Astrocyte (in vitro differentiated cells and primary cell): Measurements from ENCODE around the gene KRT28. TPM values are rescaled to one million over a fixed set of nuclear protein-coding genes. Genes with fewer than 3 reads are reported as not detected.

Experiments used
- DNase-seq: peaks from one replicate; pipeline ENCODE4 v3.0.0-alpha.2; 2010; ENCODE audit warnings: low read depth
- FAIRE-seq: peaks from 2 replicates; lab custom pipeline; 2011; peaks lifted over from hg19 to GRCh38; lab: Jason Lieb, UNC
- H2AFZ ChIP-seq: 2 replicates; pipeline ENCODE4 v1.6.0; 2012; ENCODE audit warnings: low read depth, low read length, inconsistent platforms
- H3K27ac ChIP-seq: 2 replicates; pipeline ENCODE4 v1.5.1; 2011; ENCODE audit warnings: low read depth, low read length, inconsistent platforms
- H3K27me3 ChIP-seq: 2 replicates; pipeline ENCODE4 v1.6.0; 2011; ENCODE audit warnings: low read length, inconsistent platforms; ENCODE audit not compliant: insufficient read depth
- H3K36me3 ChIP-seq: 2 replicates; pipeline ENCODE4 v1.5.1; 2011; ENCODE audit warnings: low read length, inconsistent platforms; ENCODE audit not compliant: insufficient read depth
- H3K4me1 ChIP-seq: 2 replicates; pipeline ENCODE4 v1.5.1; 2011; ENCODE audit warnings: low read length, inconsistent platforms; ENCODE audit not compliant: insufficient read depth
- H3K4me2 ChIP-seq: 2 replicates; pipeline ENCODE4 v1.6.0; 2012; ENCODE audit warnings: low read length, inconsistent platforms
- H3K4me3 ChIP-seq: 2 replicates; pipeline ENCODE4 v1.5.1; 2011; ENCODE audit warnings: low read depth, mild to moderate bottlenecking, low read length, inconsistent platforms; ENCODE audit not compliant: insufficient read depth
- H3K79me2 ChIP-seq: 2 replicates; pipeline ENCODE4 v1.6.0; 2012; ENCODE audit warnings: mild to moderate bottlenecking, low read length, inconsistent platforms; ENCODE audit not compliant: insufficient read depth
- H3K9ac ChIP-seq: 2 replicates; pipeline ENCODE4 v1.6.0; 2012; ENCODE audit warnings: mild to moderate bottlenecking, low read length, inconsistent platforms
- H3K9me3 ChIP-seq: 2 replicates; pipeline ENCODE4 v1.5.1; 2012; ENCODE audit warnings: low read depth, mild to moderate bottlenecking, low read length, inconsistent platforms; ENCODE audit not compliant: insufficient read depth
- H4K20me1 ChIP-seq: 2 replicates; pipeline ENCODE4 v1.6.0; 2012; ENCODE audit warnings: low read length, inconsistent platforms; ENCODE audit not compliant: insufficient read depth
- H3K27ac Mint-ChIP-seq: one replicate; pipeline ENCODE4 v1.8.0; 2021; ENCODE audit warnings: mild to moderate bottlenecking, mixed read lengths; ENCODE audit not compliant: unreplicated experiment
- H3K27me3 Mint-ChIP-seq: one replicate; pipeline ENCODE4 v1.8.0; 2021; ENCODE audit warnings: low read depth, mixed read lengths; ENCODE audit not compliant: unreplicated experiment
- H3K36me3 Mint-ChIP-seq: one replicate; pipeline ENCODE4 v1.8.0; 2021; ENCODE audit warnings: low read depth, mixed read lengths; ENCODE audit not compliant: unreplicated experiment
- H3K4me1 Mint-ChIP-seq: one replicate; pipeline ENCODE4 v1.8.0; 2021; ENCODE audit warnings: low read depth, mixed read lengths; ENCODE audit not compliant: unreplicated experiment
- H3K4me3 Mint-ChIP-seq: one replicate; pipeline ENCODE4 v1.8.0; 2021; ENCODE audit warnings: mild to moderate bottlenecking, moderate library complexity, mixed read lengths; ENCODE audit not compliant: unreplicated experiment
- H3K9me3 Mint-ChIP-seq: one replicate; pipeline ENCODE4 v1.8.0; 2021; ENCODE audit warnings: mild to moderate bottlenecking, mixed read lengths; ENCODE audit not compliant: unreplicated experiment
- CTCF ChIP-seq: IDR thresholded peaks from 2 replicates; pipeline ENCODE4 v1.5.1; 2011; ENCODE audit warnings: low read depth, mild to moderate bottlenecking, inconsistent platforms, low read length, moderate library complexity; ENCODE audit not compliant: insufficient read depth
- EZH2 ChIP-seq: IDR thresholded peaks from 2 replicates; pipeline ENCODE4 v1.6.1; 2012; ENCODE audit warnings: mild to moderate bottlenecking, low read length, inconsistent platforms; ENCODE audit not compliant: insufficient read depth
- total RNA-seq: library from RNA; stranded (reverse); gene quantifications from 2 replicates; pipeline ENCODE4 v1.2.1, GENCODE V29; 2021

KRT28 gene
- total RNA-seq, 1 donor from 2014 or later: not detected

DNA sequence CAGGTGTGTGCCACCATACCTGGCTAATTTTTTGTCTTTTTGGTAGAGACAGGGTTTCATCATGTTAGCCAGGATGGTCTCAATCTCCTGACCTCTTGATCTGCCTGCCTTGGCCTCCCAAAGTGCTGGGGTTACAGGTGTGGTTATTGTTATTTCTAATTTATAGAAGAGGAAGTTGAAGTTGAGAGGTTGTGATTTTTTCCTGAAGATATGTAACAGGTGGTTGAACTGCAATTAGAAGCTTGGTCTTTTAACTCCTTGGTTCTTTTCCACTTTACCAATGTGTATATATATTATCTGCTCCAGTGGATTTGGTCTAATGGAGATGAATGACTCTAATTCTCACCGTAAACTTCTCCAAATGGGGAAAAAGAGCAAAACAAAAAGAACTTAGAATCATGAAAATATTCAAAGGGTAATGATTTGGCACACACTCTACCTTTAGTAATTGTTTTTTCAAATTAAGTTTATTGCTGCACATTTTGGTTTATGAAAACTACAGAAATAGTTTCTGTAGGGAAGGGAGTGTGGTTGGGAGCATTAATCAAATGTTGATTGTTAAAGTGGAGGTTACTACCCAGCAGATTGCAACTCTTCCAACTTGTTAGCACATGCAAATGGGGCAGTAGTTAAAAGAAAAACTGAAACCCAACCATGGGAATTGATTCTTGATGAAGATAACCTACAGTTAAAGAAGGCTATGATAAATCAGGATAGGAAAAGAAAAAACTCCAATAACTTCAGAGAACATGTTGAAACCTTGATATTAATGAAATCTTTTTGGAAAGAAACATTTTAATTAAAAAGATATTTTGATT is 24.5 kb upstream of the KRT28 start:
- peaks cover 21% of the 10 kb centered on the region for H3K4me1 Mint-ChIP-seq
- H3K79me2 ChIP-seq: peaks cover 28% of the 10 kb centered on the region
- no peak for FAIRE-seq

GRCh38 chr17:40822132-40822812 is 22.5 kb upstream of the KRT28 start, which contains the start of gene KRT10:
KRT10 (minus strand) TSS chr17:40822614; CDS start chr17:40822585, 29 bp downstream.
- Mint-ChIP-seq H3K36me3 (no peaks in the 10 kb centered on the region), H3K4me1 (peaks cover 15% of the 10 kb centered on the region), H3K27me3 (no peaks in the 10 kb centered on the region), H3K27ac (no peak within 1 kb of the TSS), H3K9me3 (no peaks in the 10 kb centered on the region), H3K4me3 (no peak within 1 kb of the TSS)
- no peaks in the 10 kb centered on the region for H3K27me3 ChIP-seq
- no peak within 1 kb of the TSS for H2AFZ ChIP-seq
- H3K4me2 ChIP-seq: no peak within 1 kb of the TSS
- peaks cover 41% of the 10 kb centered on the region for H3K79me2 ChIP-seq
- TF ChIP-seq EZH2 (no peak), CTCF (no peak)
- H3K4me3 ChIP-seq: no peak within 1 kb of the TSS
- no peak for DNase-seq
- no peaks in the 10 kb centered on the region for H3K9me3 ChIP-seq
- H3K9ac ChIP-seq: no peak within 1 kb of the TSS
- no peak for FAIRE-seq
- H3K4me1 ChIP-seq: peaks cover 7% of the 10 kb centered on the region
- peaks cover 6% of the 10 kb centered on the region for H3K36me3 ChIP-seq
- H3K27ac ChIP-seq: no peak within 1 kb of the TSS
- no peaks in the 10 kb centered on the region for H4K20me1 ChIP-seq

More for the DNA sequence above, 24.5 kb upstream of the KRT28 start:
- Histone ChIP-seq H3K36me3 (no peaks in the 10 kb centered on the region), H3K9me3 (no peaks in the 10 kb centered on the region), H3K4me3 (no peak overlapping the region), H3K27me3 (no peaks in the 10 kb centered on the region), H4K20me1 (no peaks in the 10 kb centered on the region), H3K4me2 (no peak overlapping the region), H3K4me1 (peaks cover 7% of the 10 kb centered on the region), H3K9ac (no peak overlapping the region), H2AFZ (no peak overlapping the region), H3K27ac (no peak overlapping the region)
- peaks cover 2% of the 10 kb centered on the region for H3K36me3 Mint-ChIP-seq
- H3K27me3 Mint-ChIP-seq: no peaks in the 10 kb centered on the region
- H3K27ac Mint-ChIP-seq: no peak overlapping the region
- no peak overlapping the region for H3K4me3 Mint-ChIP-seq
- TF ChIP-seq EZH2 (no peak), CTCF (no peak)
- no peak for DNase-seq
- H3K9me3 Mint-ChIP-seq: no peaks in the 10 kb centered on the region
